Stimulated activated CD4-positive, alpha-beta T cell treated with anti-CD3 and anti-CD28 coated beads, Interleukin-1b, Interleukin-23, amount 100 ng/mL, for 4 hours (primary cell): Measurements from ENCODE around the gene URB2.

Source experiments
- DNase-seq, 2 donors: peaks; one replicate each; pipeline ENCODE4 v3.0.0-alpha.2; 2020; ENCODE audit warnings: low read depth in 2 of 2

Gene URB2

DNA sequence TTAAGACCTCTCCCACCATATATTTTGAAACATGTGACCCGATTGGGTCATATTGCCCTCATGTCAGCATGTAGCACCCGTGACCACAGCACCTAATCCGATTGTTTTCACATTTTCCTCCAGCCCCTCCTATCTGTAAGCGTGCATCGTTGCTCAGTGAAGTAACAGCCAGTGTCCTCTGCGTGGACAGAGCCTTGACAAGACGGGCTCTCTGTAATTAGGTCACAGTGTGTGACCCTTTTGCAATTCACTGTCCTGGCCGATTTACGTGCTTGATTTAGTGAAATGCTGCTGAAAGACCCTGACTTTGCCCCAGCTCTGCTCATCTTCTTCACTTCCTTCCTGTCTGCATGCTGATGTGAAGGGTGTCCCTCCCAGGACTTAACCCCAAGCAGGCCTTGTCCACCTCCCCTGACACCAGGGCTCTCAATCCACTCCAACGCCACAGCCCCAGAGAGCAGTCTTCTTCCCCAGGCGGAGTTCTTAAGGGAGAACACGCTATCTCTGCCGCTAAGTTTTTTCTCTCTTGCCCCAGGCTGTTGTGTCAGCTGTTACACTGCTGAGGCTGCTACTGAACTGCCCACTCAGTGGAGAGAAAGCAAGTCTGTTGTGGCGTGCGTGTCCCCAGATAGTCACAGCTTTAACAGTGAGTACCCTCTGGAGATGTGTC is 19.4 kb downstream of the URB2 start:
- DNase-seq: no peak

GRCh38 chr1:229648406-229648805 is 22.4 kb downstream of the URB2 start:
- no peak for DNase-seq

GRCh38 chr1:229650045-229650444 is 24.0 kb downstream of the URB2 start:
- DNase-seq: no peak

- DNase-seq: no peak
These were observed 25.5 kb downstream of the URB2 start for GRCh38 chr1:229651546-229651945.

GRCh38 chr1:229653420-229653819 is 27.4 kb downstream of the URB2 start:
- DNase-seq: no peak

DNA sequence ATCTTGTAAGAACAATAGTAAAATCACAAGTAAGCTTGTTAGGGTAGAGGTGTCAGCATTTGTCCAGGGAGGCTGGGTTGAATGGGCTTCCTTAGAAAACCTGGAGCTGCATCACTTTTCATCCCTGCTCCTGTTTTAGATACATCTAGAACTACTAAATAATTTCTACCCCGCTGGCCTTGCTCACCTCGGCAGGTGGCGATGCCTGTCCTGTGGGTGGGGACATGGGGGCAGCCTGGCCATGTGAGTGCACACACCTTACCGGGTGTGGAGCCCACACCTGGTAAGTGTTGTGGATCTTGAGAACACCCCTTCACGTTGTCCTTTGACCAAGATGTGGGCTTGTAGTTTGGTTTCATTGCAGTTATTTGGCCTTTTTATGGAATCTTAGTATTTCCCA is 29.7 kb downstream of the URB2 start:
- no peak for DNase-seq

GRCh38 chr1:229657993-229658755 is 32.1 kb downstream of the URB2 start:
- no peak for DNase-seq

- peak; percentile 56 to 64 for DNase-seq
These were observed 35.2 kb downstream of the URB2 start for GRCh38 chr1:229661022-229661877.

- no peak for DNase-seq
These were observed 35.9 kb downstream of the URB2 start for GRCh38 chr1:229661897-229662296.

- peak; percentile 82 to 83 for DNase-seq
These were observed 38.2 kb downstream of the URB2 start for GRCh38 chr1:229664133-229664689.

DNA sequence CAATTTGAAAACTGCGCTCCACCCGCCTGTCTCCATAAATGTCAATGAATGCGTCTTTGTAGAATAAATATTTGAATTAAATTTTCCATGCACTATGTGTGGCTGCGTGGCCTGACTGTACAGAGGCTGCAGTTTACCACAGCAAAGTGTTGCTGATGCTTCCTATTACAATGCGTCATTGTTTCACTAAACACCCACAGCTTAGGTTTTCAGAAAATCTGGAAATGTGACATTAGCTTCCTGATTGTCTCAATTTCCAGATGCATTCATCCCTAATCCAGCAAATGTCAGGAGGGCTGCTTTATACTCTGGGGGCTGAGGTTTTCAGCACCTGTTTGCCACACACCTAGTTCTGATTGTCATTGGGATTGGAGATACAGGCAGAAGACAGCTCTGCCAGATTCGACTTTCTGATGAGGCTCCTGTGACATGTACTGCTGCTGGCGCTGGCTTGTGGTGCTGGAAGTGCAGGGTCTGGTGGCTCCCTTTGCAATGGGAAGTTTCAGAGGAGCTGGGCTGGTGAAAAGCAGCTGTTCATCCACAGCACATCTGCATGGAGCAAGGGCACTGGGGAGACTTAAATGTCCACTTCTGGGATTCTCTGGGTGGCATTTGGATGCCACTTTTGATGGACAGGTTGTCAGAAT is 40.0 kb downstream of the URB2 start:
- DNase-seq: no peak

DNA sequence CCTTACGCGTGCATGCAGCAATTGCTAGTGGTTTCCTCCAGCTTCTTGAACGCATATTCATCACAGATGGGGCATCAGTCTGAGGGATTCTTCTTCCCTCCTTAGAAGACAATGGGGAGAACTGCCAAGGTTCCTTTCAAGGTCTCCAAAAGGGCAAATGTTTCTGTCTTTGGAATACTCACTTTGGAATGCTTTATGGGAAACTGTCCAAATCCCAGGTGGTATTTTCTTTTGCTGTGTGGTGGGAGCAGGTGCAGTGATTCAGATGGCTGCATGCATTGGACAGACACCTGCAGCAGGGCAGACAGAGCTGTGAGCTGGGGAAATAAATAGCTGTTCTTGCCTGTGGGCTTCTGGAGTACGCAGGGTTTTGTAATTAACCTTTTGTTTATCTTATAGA is 40.5 kb downstream of the URB2 start:
- DNase-seq: no peak

- DNase-seq: no peak
These were observed 43.3 kb downstream of the URB2 start for GRCh38 chr1:229669333-229669732.

- no peak for DNase-seq
These were observed 45.3 kb downstream of the URB2 start for GRCh38 chr1:229671310-229671709.

DNA sequence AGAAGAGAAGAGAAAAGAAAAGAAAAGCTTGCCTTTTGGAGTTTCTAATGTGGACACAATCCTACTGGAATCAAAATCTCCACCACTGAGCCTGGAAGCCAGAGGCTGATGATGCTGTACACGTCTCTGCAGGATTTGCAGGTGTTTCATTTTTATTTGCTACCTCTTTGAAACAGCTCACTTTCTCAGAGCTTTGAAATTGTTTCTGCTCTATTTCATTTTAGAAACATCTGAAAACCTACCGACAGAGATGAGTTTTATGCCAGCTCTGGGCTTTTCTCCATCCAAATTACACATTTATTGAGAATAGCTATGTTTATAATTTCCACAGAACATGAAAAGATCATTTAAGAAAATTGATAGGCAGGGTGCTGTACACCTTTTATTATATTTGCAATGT is 46.2 kb downstream of the URB2 start:
- DNase-seq: no peak

DNA sequence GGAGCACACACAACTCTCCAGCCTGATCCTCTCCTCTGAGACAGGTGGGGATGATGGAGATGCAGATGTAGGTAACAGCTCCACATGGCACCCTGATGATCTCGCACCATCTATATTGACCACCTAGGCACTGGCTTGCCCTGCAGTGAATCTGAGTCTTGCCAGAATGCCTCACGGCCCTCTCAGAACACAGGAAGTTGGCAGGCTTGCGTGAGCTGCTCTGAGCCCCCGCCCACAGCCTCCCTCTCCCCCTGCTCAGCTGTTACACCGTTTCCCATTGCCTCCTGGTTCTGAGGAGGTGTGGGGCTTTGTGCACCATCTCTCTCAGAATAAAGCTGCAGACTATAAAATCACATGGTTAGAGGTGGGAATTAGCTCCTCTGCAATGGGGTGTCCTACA is 48.0 kb downstream of the URB2 start:
- DNase-seq: no peak

- no peak for DNase-seq
These were observed 49.3 kb downstream of the URB2 start for GRCh38 chr1:229675396-229675795.

DNA sequence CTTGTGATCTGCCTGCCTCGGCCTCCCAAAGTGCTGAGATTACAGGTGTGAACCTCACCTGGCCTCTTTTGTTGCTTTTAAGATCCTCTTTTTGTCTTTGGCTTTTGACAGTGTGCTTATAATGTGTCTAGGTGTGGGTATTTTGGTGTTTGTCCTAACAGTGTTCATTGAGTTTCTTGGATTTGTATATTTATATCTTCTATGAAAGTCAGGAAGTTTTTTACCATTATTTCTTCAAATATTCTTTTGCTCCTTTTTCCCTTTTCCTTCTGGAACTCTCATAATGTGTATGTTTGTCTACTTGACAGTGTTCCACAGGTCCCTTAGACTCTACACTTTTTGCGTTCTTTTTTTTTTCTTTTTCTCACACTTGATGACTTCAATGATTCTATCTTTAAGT is 59.1 kb downstream of the URB2 start:
- no peak for DNase-seq

DNA sequence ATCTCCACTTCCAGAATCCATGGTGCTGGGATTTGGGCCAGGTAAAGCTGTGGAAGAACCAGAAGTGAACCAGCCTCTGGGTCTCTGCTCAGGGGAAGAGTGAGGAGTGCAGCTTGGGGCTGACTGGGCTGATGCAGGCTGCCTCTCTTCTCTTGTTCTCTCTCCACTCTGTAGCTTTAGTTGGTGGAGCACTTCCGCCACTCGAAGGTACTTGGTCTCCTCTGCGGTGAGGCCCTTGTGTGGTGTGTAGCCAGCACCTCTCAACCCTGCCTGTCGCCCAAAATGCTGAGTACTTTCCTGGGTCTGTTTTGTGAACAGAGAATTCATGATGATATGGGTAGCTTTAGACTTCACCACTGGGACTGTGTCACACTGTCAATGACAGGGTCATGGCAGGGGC is 63.2 kb downstream of the URB2 start:
- no peak for DNase-seq

GRCh38 chr1:229689904-229690303 is 63.9 kb downstream of the URB2 start:
- DNase-seq: no peak

DNA sequence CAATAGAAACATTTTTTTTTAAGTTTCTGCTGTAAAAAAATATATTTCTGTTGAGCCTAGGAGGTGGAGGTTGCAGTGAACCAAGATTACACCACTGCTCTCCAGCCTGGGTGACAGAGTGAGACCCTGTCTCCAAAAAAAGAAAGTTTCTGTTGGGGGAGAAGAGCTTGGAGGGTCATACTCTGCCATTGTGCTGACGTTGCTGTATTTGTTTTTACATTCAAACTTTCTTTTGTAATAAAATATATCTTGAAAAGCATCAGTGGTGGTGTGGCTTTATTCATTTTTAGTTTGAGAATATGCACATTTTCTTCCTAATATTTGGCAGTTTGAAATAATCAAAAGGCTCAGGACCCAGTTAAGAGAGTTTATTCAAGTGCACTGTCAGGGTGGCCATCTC is 64.6 kb downstream of the URB2 start:
- DNase-seq: no peak

DNA sequence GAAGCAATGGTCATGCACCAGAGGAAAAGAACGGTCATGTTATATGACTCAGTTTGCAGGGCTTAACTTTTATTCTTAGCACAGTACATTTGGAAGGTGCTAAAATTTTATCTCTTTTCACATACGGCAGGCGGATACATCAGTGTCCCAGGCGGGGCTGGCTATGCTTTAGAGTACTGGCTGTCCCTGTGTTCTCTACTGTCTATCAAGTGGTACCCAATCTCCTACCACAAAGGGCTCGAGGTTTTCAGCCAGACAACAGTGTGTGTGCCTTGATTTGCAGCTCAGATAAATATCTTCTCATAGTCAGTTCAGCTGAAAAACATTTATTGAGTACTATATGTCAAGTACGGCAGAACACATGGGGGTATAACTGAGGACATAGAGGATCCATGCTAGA is 65.3 kb downstream of the URB2 start:
- DNase-seq: no peak
